Measurements from ENCODE around the gene STRN.
"Not testable (repeated sequence)": the region's sequence is repeated elsewhere in the genome, so short reads cannot be mapped to it uniquely, and the experiment has no call there.

Gene STRN

GRCh38 chr2:36834203-36834602 lies 132.1 kb downstream of the STRN start:
- DNase-seq (ENCODE audit: low read depth in 1 of 2, low spot score in 1 of 2) = no peak
- H3K27ac ChIP-seq (replicated peaks) = no peak overlapping the region
- no peaks in the 10 kb centered on the region for H3K27me3 ChIP-seq (ENCODE audit: insufficient read depth, poor library complexity, severe bottlenecking)
- no peak overlapping the region for H3K4me3 ChIP-seq (replicated peaks; ENCODE audit: insufficient read depth, low read length)
- TF ChIP-seq CTCF (IDR thresholded peaks at IDR 0.05; ENCODE audit: insufficient read depth, low read length) (no peak), POLR2AphosphoS5 (IDR thresholded peaks at IDR 0.05; ENCODE audit: low read depth) (no peak), GABPA (IDR thresholded peaks at IDR 0.05; ENCODE audit: low read depth) (no peak), SPI1 (IDR thresholded peaks at IDR 0.05; ENCODE audit: borderline replicate concordance, low read depth) (no peak), REST (IDR thresholded peaks at IDR 0.05; ENCODE audit: insufficient replicate concordance, low read depth) (no peak)

- Histone ChIP-seq H3K27ac (replicated peaks) (no peak overlapping the region), H3K4me3 (replicated peaks; ENCODE audit: insufficient read depth, low read length) (no peak overlapping the region), H3K27me3 (ENCODE audit: insufficient read depth, poor library complexity, severe bottlenecking) (no peaks in the 10 kb centered on the region)
- TF ChIP-seq SPI1 (IDR thresholded peaks at IDR 0.05; ENCODE audit: borderline replicate concordance, low read depth) (no peak), POLR2AphosphoS5 (IDR thresholded peaks at IDR 0.05; ENCODE audit: low read depth) (no peak), REST (IDR thresholded peaks at IDR 0.05; ENCODE audit: insufficient replicate concordance, low read depth) (no peak), CTCF (IDR thresholded peaks at IDR 0.05; ENCODE audit: insufficient read depth, low read length) (no peak), GABPA (IDR thresholded peaks at IDR 0.05; ENCODE audit: low read depth) (no peak)
- DNase-seq (ENCODE audit: low read depth in 1 of 2, low spot score in 1 of 2) = no peak
Observed at GRCh38 chr2:36831185-36831584, 135.2 kb downstream of the STRN start.

DNA sequence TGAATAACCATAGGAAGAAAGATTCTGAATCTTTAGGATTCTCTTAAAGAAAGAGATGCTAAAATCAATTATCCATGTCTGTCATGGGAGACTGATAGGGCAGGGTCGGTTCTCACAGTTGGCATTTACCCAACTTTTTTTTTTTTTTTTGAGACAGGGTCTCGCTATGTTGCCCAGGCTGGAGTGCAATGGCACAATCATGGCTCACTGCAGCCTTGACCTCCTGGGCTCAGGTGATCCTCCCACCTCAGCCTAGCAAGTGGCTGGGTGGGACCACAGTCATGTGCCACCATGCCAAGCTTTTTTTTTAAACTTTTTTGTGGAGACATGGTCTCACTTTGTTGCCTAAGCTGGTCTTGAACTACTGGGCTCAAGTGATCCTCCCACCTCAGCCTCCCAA lies 141.7 kb downstream of the STRN start:
- not testable (repeated sequence) for H3K27ac ChIP-seq (replicated peaks); H3K4me3 ChIP-seq (replicated peaks; ENCODE audit: insufficient read depth, low read length); DNase-seq (ENCODE audit: low read depth in 1 of 2, low spot score in 1 of 2); H3K27me3 ChIP-seq (ENCODE audit: insufficient read depth, poor library complexity, severe bottlenecking)

DNA sequence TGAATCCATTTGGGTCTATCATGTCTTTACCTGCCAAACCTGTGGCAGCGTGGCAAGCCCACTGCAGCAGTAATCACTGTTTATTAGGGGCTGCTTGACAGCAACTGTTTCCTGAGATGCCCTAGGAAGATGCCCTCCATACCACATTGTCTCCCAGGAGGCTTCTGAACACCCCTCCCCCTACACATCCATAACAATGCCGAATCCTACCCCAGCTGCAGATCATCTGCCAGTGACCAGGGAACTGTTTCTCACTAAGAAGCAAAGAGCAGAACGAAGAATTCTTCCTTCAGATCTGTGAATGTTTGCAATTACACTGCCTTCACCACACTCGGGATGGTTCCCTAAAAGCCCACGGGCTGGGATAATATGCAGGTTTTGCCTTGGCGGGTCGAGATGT lies 142.1 kb downstream of the STRN start:
- Histone ChIP-seq H3K27ac (replicated peaks) (no peak overlapping the region), H3K4me3 (replicated peaks; ENCODE audit: insufficient read depth, low read length) (no peak overlapping the region), H3K27me3 (ENCODE audit: insufficient read depth, poor library complexity, severe bottlenecking) (no peaks in the 10 kb centered on the region)
- no peak for TF ChIP-seq SPI1 (IDR thresholded peaks at IDR 0.05; ENCODE audit: borderline replicate concordance, low read depth)
- no peak for TF ChIP-seq POLR2AphosphoS5 (IDR thresholded peaks at IDR 0.05; ENCODE audit: low read depth)
- no peak for TF ChIP-seq REST (IDR thresholded peaks at IDR 0.05; ENCODE audit: insufficient replicate concordance, low read depth)
- TF ChIP-seq CTCF (IDR thresholded peaks at IDR 0.05; ENCODE audit: insufficient read depth, low read length) = no peak
- no peak for TF ChIP-seq GABPA (IDR thresholded peaks at IDR 0.05; ENCODE audit: low read depth)
- DNase-seq (ENCODE audit: low read depth in 1 of 2, low spot score in 1 of 2) = no peak

Measured in HL-60 (cell line).